Keratinocyte (primary cell): Measurements from ENCODE around the gene ZNF808. TPM values are rescaled to one million over a fixed set of nuclear protein-coding genes. Genes with fewer than 3 reads are reported as not detected.
A peak's percentile ranks its signal among the peaks of the same experiment; 100 is the strongest.
"Not testable (repeated sequence)": the region's sequence is repeated elsewhere in the genome, so short reads cannot be mapped to it uniquely, and the experiment has no call there.

Source experiments
- DNase-seq: peaks from one replicate; pipeline ENCODE4 v3.0.0-alpha.2; 2011; ENCODE audit warnings: low read depth, missing footprints, low spot score
- FAIRE-seq: peaks from 2 replicates; lab custom pipeline; 2011; peaks lifted over from hg19 to GRCh38; lab: Jason Lieb, UNC
- H2AFZ ChIP-seq: 2 replicates; pipeline ENCODE4 v1.6.0; 2012; ENCODE audit warnings: low read length, control low read depth, inconsistent platforms; ENCODE audit not compliant: control insufficient read depth
- H3K27ac ChIP-seq: 2 replicates; pipeline ENCODE4 v1.5.1; 2011; ENCODE audit warnings: low read length; ENCODE audit not compliant: control insufficient read depth, insufficient read depth
- H3K27me3 ChIP-seq: 3 replicates; pipeline ENCODE4 v1.6.0; 2011; ENCODE audit warnings: low read length; ENCODE audit not compliant: control insufficient read depth, insufficient read depth; ENCODE audit errors: extremely low read depth
- H3K36me3 ChIP-seq, 2 experiments: 2 replicates in 1 of 2; 3 replicates in 1 of 2; pipeline ENCODE4 v1.5.1; 2011; ENCODE audit warnings: low read length in 2 of 2, mild to moderate bottlenecking in 1 of 2; ENCODE audit not compliant: control insufficient read depth in 2 of 2, insufficient read depth in 2 of 2; ENCODE audit errors: extremely low read depth in 1 of 2
- H3K4me1 ChIP-seq: 3 replicates; pipeline ENCODE4 v1.5.1; 2011; ENCODE audit warnings: low read length; ENCODE audit not compliant: control insufficient read depth, insufficient read depth; ENCODE audit errors: extremely low read depth
- H3K4me2 ChIP-seq: 3 replicates; pipeline ENCODE4 v1.6.0; 2011; ENCODE audit warnings: low read depth, low read length; ENCODE audit not compliant: control insufficient read depth, insufficient read depth; ENCODE audit errors: extremely low read depth
- H3K4me3 ChIP-seq, 3 experiments: fragments of 200-600 bp in 1 of 3; sonication (generic) in 1 of 3; 2 replicates in 2 of 3; 3 replicates in 1 of 3; pipeline ENCODE4 v1.5.1; 2011 to 2016; ENCODE audit warnings: low read length in 3 of 3, mild to moderate bottlenecking in 3 of 3, control low read depth in 2 of 3, inconsistent platforms in 1 of 3, low read depth in 1 of 3, mixed read lengths in 1 of 3, mixed run types in 1 of 3, moderate library complexity in 1 of 3; ENCODE audit not compliant: control insufficient read depth in 2 of 3, insufficient read depth in 2 of 3; ENCODE audit errors: extremely low read depth in 1 of 3
- H3K79me2 ChIP-seq: 2 replicates; pipeline ENCODE4 v1.6.0; 2012; ENCODE audit warnings: low read length; ENCODE audit not compliant: control insufficient read depth, insufficient read depth
- H3K9ac ChIP-seq: 3 replicates; pipeline ENCODE4 v1.6.0; 2011; ENCODE audit warnings: low read length; ENCODE audit not compliant: control insufficient read depth, insufficient read depth; ENCODE audit errors: extremely low read depth
- H3K9me1 ChIP-seq: 3 replicates; pipeline ENCODE4 v1.6.0; 2011; ENCODE audit warnings: low read length; ENCODE audit not compliant: control insufficient read depth, insufficient read depth; ENCODE audit errors: extremely low read depth
- H3K9me3 ChIP-seq: 2 replicates; pipeline ENCODE4 v1.5.1; 2012; ENCODE audit warnings: low read depth, low read length; ENCODE audit not compliant: control insufficient read depth
- H4K20me1 ChIP-seq: 3 replicates; pipeline ENCODE4 v1.6.0; 2011; ENCODE audit warnings: low read length; ENCODE audit not compliant: control insufficient read depth, insufficient read depth; ENCODE audit errors: extremely low read depth
- CTCF ChIP-seq, 3 experiments: IDR thresholded peaks in 1 of 3; conservative IDR thresholded peaks in 1 of 3; optimal IDR thresholded peaks in 1 of 3; 2 replicates in 2 of 3; 3 replicates in 1 of 3; pipeline versions ENCODE3 to v1.5.1; 2011; ENCODE audit warnings: low read length in 3 of 3, mild to moderate bottlenecking in 3 of 3, moderate library complexity in 2 of 3, control low read depth in 1 of 3, inconsistent platforms in 1 of 3; ENCODE audit not compliant: insufficient read depth in 2 of 3; ENCODE audit errors: extremely low read depth in 1 of 3
- EZH2 ChIP-seq: IDR thresholded peaks from one replicate; pipeline ENCODE4 v1.6.1; 2012; ENCODE audit warnings: inconsistent platforms, mild to moderate bottlenecking, low read length, moderate library complexity
- dilution Hi-C: fragments of 300-500 bp; cut with MboI; formaldehyde crosslinking; loops from one replicate; pipeline ENCODE4 v1.7.0; 2020; ENCODE audit warnings: low sequenced_read_pairs; ENCODE audit not compliant: extremely low pct_ligation_motif_present
- polyA plus RNA-seq, 5 experiments: library from polyadenylated mRNA; depleted of rRNA in 3 of 5; stranded (reverse) in 3 of 5; stranded (forward) in 1 of 5; unstranded in 1 of 5; fragments of >200 nt; gene quantifications; 1 replicate in 1 of 5; 2 replicates in 3 of 5; 3 replicates in 1 of 5; pipeline versions ENCODE4 v1.2.1 to v1.2.3, GENCODE V29; 2011 to 2012; ENCODE audit warnings: missing spikeins in 2 of 5, low read depth in 1 of 5, low replicate concordance in 1 of 5

The ZNF808 gene
- polyA plus RNA-seq, 1 donor (not counting 4 experiments of a cell fraction or from before 2014, with no cell fraction given): 6.8 TPM

- dilution Hi-C loops, H3K79me2 ChIP-seq, H3K4me3 ChIP-seq, DNase-seq, H4K20me1 ChIP-seq, H3K4me1 ChIP-seq, H3K9me1 ChIP-seq, H3K9ac ChIP-seq, H3K4me2 ChIP-seq, H3K27me3 ChIP-seq, H3K27ac ChIP-seq, H2AFZ ChIP-seq, FAIRE-seq, H3K36me3 ChIP-seq: not testable (repeated sequence)
- peaks cover 16% of the 10 kb centered on the region for H3K9me3 ChIP-seq
Measured at GRCh38 chr19:52561611-52562010, 34.1 kb downstream of the ZNF808 start.

- Histone ChIP-seq H2AFZ (no peak overlapping the region), H4K20me1 (no peaks in the 10 kb centered on the region), H3K9me1 (no peaks in the 10 kb centered on the region), H3K27ac (no peak overlapping the region), H3K27me3 (no peaks in the 10 kb centered on the region), H3K79me2 (peaks cover 5% of the 10 kb centered on the region), H3K36me3 (peaks cover 3 to 4% of the 10 kb centered on the region in 2 experiments), H3K4me1 (peaks cover 7% of the 10 kb centered on the region), H3K4me3 (no peak overlapping the region), H3K9me3 (peaks cover 5% of the 10 kb centered on the region), H3K4me2 (no peak overlapping the region), H3K9ac (no peak overlapping the region)
- FAIRE-seq (no peak), DNase-seq (no peak)
- dilution Hi-C loops: no loop called here
- TF ChIP-seq CTCF (optimal IDR thresholded peaks at IDR 0.05 in 1 of 3, IDR thresholded peaks at IDR 0.05 in 1 of 3, conservative IDR thresholded peaks at IDR 0.05 in 1 of 3; ENCODE audit: extremely low read depth in 1 of 3, insufficient read depth in 2 of 3, low read length in 3 of 3): no peak
- no peak for TF ChIP-seq EZH2
Measured at GRCh38 chr19:52566121-52566520, 38.7 kb downstream of the ZNF808 start.

GRCh38 chr19:52566588-52566987 is 39.1 kb downstream of the ZNF808 start:
- H3K4me3 ChIP-seq: no peak overlapping the region
- peaks cover 5% of the 10 kb centered on the region for H3K9me3 ChIP-seq
- FAIRE-seq (peak; percentile 71), DNase-seq (peak; percentile 17)
- peaks cover 3 to 4% of the 10 kb centered on the region in 2 experiments for H3K36me3 ChIP-seq
- no peaks in the 10 kb centered on the region for H4K20me1 ChIP-seq
- no peaks in the 10 kb centered on the region for H3K27me3 ChIP-seq
- no peak overlapping the region for H2AFZ ChIP-seq
- peaks cover 9% of the 10 kb centered on the region for H3K79me2 ChIP-seq
- no peak overlapping the region for H3K4me2 ChIP-seq
- H3K27ac ChIP-seq: peak overlapping the region; percentile 33
- TF ChIP-seq CTCF (optimal IDR thresholded peaks at IDR 0.05 in 1 of 3, IDR thresholded peaks at IDR 0.05 in 1 of 3, conservative IDR thresholded peaks at IDR 0.05 in 1 of 3; ENCODE audit: extremely low read depth in 1 of 3, insufficient read depth in 2 of 3, low read length in 3 of 3): no peak
- H3K4me1 ChIP-seq: peaks cover 8% of the 10 kb centered on the region
- dilution Hi-C loops: no loop called here
- no peak overlapping the region for H3K9ac ChIP-seq
- no peaks in the 10 kb centered on the region for H3K9me1 ChIP-seq
